HCT116 (cell line): ENCODE measurements around the gene ENDOG. TPM values are rescaled to one million over a fixed set of nuclear protein-coding genes. Genes with fewer than 3 reads are reported as not detected.

Experiments used
- ATAC-seq: fragments of 200-7000 bp; cut with Tn5 transposase; 2 replicates; pipeline ENCODE4 v1.9.1; 2020; ENCODE audit warnings: mild to moderate bottlenecking, moderate library complexity
- BruUV-seq: library from RNA; stranded (reverse); fragments of 400-500 nt; replicated peaks from 2 replicates; lab custom pipeline; 2021; lab: Mats Ljungman, UMichigan
- CTCF ChIA-PET: fragments of 300-600 bp; sonication (Branson Sonifier 250); formaldehyde crosslinking; loops from one replicate; lab custom pipeline; 2021; ENCODE audit warnings: antibody characterized with exemption; lab: Charles Lee
- POLR2A ChIA-PET: fragments of 300-600, 350-600 bp; sonication (Branson Sonifier 250); formaldehyde crosslinking; loops from one replicate; lab custom pipeline; 2021; ENCODE audit warnings: antibody characterized with exemption; lab: Charles Lee
- RAD21 ChIA-PET, 2 experiments: fragments of 300-600 bp; sonication (Branson Sonifier 250); formaldehyde crosslinking; loops; one replicate each; lab custom pipeline; 2023; ENCODE audit warnings: low total read pairs in 2 of 2; ENCODE audit not compliant: uncharacterized antibody in 2 of 2, unreplicated experiment in 2 of 2, low non-redundant PET in 1 of 2; lab: Charles Lee
- DNase-seq: peaks from one replicate; pipeline ENCODE4 v3.0.0-alpha.2; 2010; ENCODE audit warnings: low read depth, low spot score
- H2AFZ ChIP-seq: fragments of 200-600 bp; shearing (Covaris generic), sonication (generic); 2 replicates; pipeline ENCODE4 v1.6.1; 2017; ENCODE audit warnings: low read depth, mixed run types, mixed read lengths, antibody characterized with exemption, low read length; ENCODE audit not compliant: poor library complexity, severe bottlenecking
- H3K27ac ChIP-seq: 2 replicates; pipeline ENCODE4 v1.5.1; 2012; ENCODE audit warnings: low read depth, low read length
- H3K27me3 ChIP-seq: fragments of 200-600 bp; sonication (generic); 2 replicates; pipeline ENCODE4 v1.6.1; 2016; ENCODE audit warnings: mixed run types, low read length, mixed read lengths; ENCODE audit not compliant: insufficient read depth
- H3K36me3 ChIP-seq, 2 experiments: fragments of 200-500 bp in 1 of 2; fragments of 200-600 bp in 1 of 2; sonication (Bioruptor generic) in 1 of 2; sonication (generic) in 1 of 2; 2 replicates each; pipeline versions ENCODE4 v1.5.1 to v1.6.1; 2014 to 2016; ENCODE audit warnings: low read length in 2 of 2, inconsistent platforms in 1 of 2, mixed read lengths in 1 of 2, mixed run types in 1 of 2; ENCODE audit not compliant: insufficient read depth in 2 of 2, control insufficient read depth in 1 of 2
- H3K4me1 ChIP-seq, 2 experiments: fragments of 200-600 bp in 1 of 2; sonication (generic) in 1 of 2; 2 replicates each; pipeline versions ENCODE4 v1.5.1 to v1.6.1; 2012 to 2017; ENCODE audit warnings: low read length in 2 of 2, inconsistent platforms in 1 of 2, mild to moderate bottlenecking in 1 of 2, mixed read lengths in 1 of 2, mixed run types in 1 of 2, moderate library complexity in 1 of 2; ENCODE audit not compliant: insufficient read depth in 2 of 2, control insufficient read depth in 1 of 2
- H3K4me2 ChIP-seq: fragments of 200-600 bp; sonication (generic); 2 replicates; pipeline ENCODE4 v1.6.1; 2017; ENCODE audit warnings: mixed run types, low read length, mixed read lengths
- H3K4me3 ChIP-seq, 2 experiments: fragments of 200-600 bp in 1 of 2; sonication (generic) in 1 of 2; replicated peaks in 1 of 2; 2 replicates each; pipeline ENCODE4 v1.5.1; 2011 to 2016; ENCODE audit warnings: low read length in 2 of 2, control low read depth in 1 of 2, low read depth in 1 of 2, mild to moderate bottlenecking in 1 of 2, mixed read lengths in 1 of 2, mixed run types in 1 of 2
- H3K79me2 ChIP-seq: fragments of 200-600 bp; sonication (generic); 2 replicates; pipeline ENCODE4 v1.6.1; 2017; ENCODE audit warnings: mild to moderate bottlenecking, mixed run types, low read length, moderate library complexity, mixed read lengths; ENCODE audit not compliant: insufficient read depth
- H3K9ac ChIP-seq: fragments of 200-600 bp; sonication (generic); 2 replicates; pipeline ENCODE4 v1.6.1; 2016; ENCODE audit warnings: low read length, mixed read lengths
- H3K9me2 ChIP-seq: fragments of 200-600 bp; sonication (generic), shearing (Covaris generic); 2 replicates; pipeline ENCODE4 v1.6.1; 2017; ENCODE audit warnings: mixed run types, mild to moderate bottlenecking, moderate library complexity; ENCODE audit not compliant: insufficient read depth
- H3K9me3 ChIP-seq, 2 experiments: fragments of 200-500 bp in 1 of 2; fragments of 200-600 bp in 1 of 2; sonication (Bioruptor generic) in 1 of 2; sonication (generic) in 1 of 2; 2 replicates each; pipeline ENCODE4 v1.6.1; 2014 to 2017; ENCODE audit warnings: low read length in 2 of 2, mixed read lengths in 2 of 2, inconsistent platforms in 1 of 2, low read depth in 1 of 2, mild to moderate bottlenecking in 1 of 2, mixed run types in 1 of 2, moderate library complexity in 1 of 2; ENCODE audit not compliant: control insufficient read depth in 1 of 2, insufficient read depth in 1 of 2
- H4K20me1 ChIP-seq: fragments of 200-600 bp; sonication (generic), shearing (Covaris generic); 2 replicates; pipeline ENCODE4 v1.6.1; 2017; ENCODE audit warnings: mixed run types, mild to moderate bottlenecking, moderate library complexity; ENCODE audit not compliant: insufficient read depth
- CBX3 ChIP-seq: IDR thresholded peaks from 2 replicates; pipeline ENCODE4 v1.6.1; 2012; ENCODE audit warnings: low read depth
- CEBPB ChIP-seq: IDR thresholded peaks from 2 replicates; pipeline ENCODE4 v1.6.1; 2012; ENCODE audit warnings: low read depth
- EGR1 ChIP-seq: IDR thresholded peaks from 2 replicates; pipeline ENCODE4 v1.6.1; 2012; ENCODE audit warnings: low read depth
- ELF1 ChIP-seq: IDR thresholded peaks from 2 replicates; pipeline ENCODE4 v1.6.1; 2012; ENCODE audit warnings: low read depth, borderline replicate concordance
- EZH2 ChIP-seq: fragments of 200-600 bp; sonication (generic); IDR thresholded peaks from 2 replicates; pipeline ENCODE4 v1.6.1; 2017; ENCODE audit warnings: antibody characterized with exemption, mixed run types
- EZH2phosphoT487 ChIP-seq: fragments of 200-600 bp; IDR thresholded peaks from 2 replicates; pipeline ENCODE4 v1.6.1; 2018; ENCODE audit warnings: antibody characterized with exemption, borderline replicate concordance
- JUND ChIP-seq: IDR thresholded peaks from 2 replicates; pipeline ENCODE4 v1.6.1; 2012
- POLR2A ChIP-seq: IDR thresholded peaks from 2 replicates; pipeline ENCODE4 v1.7.0; 2011; ENCODE audit warnings: borderline replicate concordance; ENCODE audit not compliant: insufficient read depth, insufficient read length; ENCODE audit errors: extremely low read depth
- POLR2AphosphoS5 ChIP-seq: IDR thresholded peaks from 2 replicates; pipeline ENCODE4 v1.6.1; 2011; ENCODE audit warnings: mild to moderate bottlenecking, low read depth, low read length, moderate library complexity
- RAD21 ChIP-seq: IDR thresholded peaks from 2 replicates; pipeline ENCODE4 v1.6.1; 2012; ENCODE audit warnings: low read depth, mild to moderate bottlenecking
- SIN3A ChIP-seq: IDR thresholded peaks from 2 replicates; pipeline ENCODE4 v1.6.1; 2012; ENCODE audit warnings: low read depth
- SP1 ChIP-seq: IDR thresholded peaks from 2 replicates; pipeline ENCODE4 v1.6.1; 2012; ENCODE audit warnings: low read depth
- SRF ChIP-seq: IDR thresholded peaks from 2 replicates; pipeline ENCODE4 v1.6.1; 2012; ENCODE audit warnings: low read depth
- YY1 ChIP-seq: IDR thresholded peaks from 2 replicates; pipeline ENCODE4 v1.6.1; 2011; ENCODE audit warnings: low read length, low read depth, moderate library complexity, mild to moderate bottlenecking; ENCODE audit not compliant: insufficient replicate concordance; ENCODE audit errors: extremely low read depth
- ZFX ChIP-seq: fragments of 450-650 bp; IDR thresholded peaks from 2 replicates; pipeline ENCODE4 v1.6.1; 2017
- ZNF274 ChIP-seq: fragments of 200-500 bp; sonication (Bioruptor generic); IDR thresholded peaks from 2 replicates; pipeline ENCODE4 v1.6.1; 2014; ENCODE audit warnings: mild to moderate bottlenecking, low read depth, low read length, inconsistent platforms
- intact Hi-C: fragments of 100-400 bp; cut with micrococcal nuclease; formaldehyde crosslinking; loops from 2 replicates; pipeline ENCODE4 v1.10.0; 2022
- total RNA-seq: library from RNA; stranded (reverse); gene quantifications from one replicate; pipeline ENCODE4 v1.2.1, GENCODE V29; 2021; ENCODE audit not compliant: unreplicated experiment
- TF ChIP-seq, protein P1 (sequence below): IDR thresholded peaks from 2 replicates; pipeline ENCODE4 v1.6.1; 2011; ENCODE audit warnings: mild to moderate bottlenecking, low read length, moderate library complexity; ENCODE audit not compliant: insufficient replicate concordance; ENCODE audit errors: extremely low read depth
- TF ChIP-seq, protein P2 (sequence below), 3 experiments: fragments of 200-600 bp in 1 of 3; sonication (generic) in 1 of 3; IDR thresholded peaks in 2 of 3; conservative IDR thresholded peaks in 1 of 3; 2 replicates each; pipeline ENCODE4 v1.5.1; 2012 to 2017; ENCODE audit warnings: low read depth in 2 of 3, low read length in 2 of 3, antibody characterized with exemption in 1 of 3, borderline replicate concordance in 1 of 3, control low read depth in 1 of 3, mild to moderate bottlenecking in 1 of 3, mixed read lengths in 1 of 3, mixed run types in 1 of 3, moderate library complexity in 1 of 3; ENCODE audit not compliant: insufficient read depth in 1 of 3

ENDOG gene
- total RNA-seq, 1 experiment from 2014 or later, result 27.2 TPM

DNA sequence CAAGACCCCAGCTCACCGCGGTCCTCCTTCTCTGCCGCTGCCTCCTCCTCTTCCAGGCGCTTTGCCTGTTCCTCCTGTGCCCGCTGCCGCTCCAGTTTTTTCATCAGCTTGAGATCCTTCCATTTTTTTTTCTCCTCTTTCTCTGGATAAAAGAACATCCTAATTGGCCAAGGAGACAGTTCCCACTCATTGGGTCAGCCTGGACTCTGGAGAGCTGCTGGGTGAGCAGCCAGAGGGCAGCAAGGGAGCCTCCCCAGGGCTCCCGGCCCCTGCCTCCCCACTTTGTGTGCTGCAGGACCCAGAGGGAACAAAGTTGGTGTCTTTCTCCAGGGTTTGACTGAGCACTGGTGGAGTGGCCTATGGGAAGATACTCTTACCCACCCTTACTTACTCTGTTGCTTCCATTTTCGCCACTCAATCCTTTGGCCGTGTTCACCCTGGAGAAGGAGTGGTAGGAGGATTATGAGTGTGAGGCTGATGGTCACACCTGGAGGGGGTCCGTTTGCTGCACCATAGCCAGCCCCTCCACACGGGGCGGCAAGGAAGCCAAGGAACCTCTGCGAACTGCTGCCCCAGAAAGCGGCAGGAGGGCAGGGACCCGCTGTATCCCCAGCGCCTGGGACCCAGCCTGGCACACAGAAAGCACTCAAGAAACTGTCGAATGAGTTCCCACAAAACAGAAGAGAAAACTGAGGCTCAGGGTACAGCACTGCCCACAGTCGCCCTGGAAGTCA lies 10.6 kb downstream of the ENDOG start (continued):
- no peak for TF ChIP-seq ZNF274
- TF ChIP-seq EZH2phosphoT487, result no peak
- TF ChIP-seq POLR2A, result no peak
- TF ChIP-seq YY1, result no peak

DNA sequence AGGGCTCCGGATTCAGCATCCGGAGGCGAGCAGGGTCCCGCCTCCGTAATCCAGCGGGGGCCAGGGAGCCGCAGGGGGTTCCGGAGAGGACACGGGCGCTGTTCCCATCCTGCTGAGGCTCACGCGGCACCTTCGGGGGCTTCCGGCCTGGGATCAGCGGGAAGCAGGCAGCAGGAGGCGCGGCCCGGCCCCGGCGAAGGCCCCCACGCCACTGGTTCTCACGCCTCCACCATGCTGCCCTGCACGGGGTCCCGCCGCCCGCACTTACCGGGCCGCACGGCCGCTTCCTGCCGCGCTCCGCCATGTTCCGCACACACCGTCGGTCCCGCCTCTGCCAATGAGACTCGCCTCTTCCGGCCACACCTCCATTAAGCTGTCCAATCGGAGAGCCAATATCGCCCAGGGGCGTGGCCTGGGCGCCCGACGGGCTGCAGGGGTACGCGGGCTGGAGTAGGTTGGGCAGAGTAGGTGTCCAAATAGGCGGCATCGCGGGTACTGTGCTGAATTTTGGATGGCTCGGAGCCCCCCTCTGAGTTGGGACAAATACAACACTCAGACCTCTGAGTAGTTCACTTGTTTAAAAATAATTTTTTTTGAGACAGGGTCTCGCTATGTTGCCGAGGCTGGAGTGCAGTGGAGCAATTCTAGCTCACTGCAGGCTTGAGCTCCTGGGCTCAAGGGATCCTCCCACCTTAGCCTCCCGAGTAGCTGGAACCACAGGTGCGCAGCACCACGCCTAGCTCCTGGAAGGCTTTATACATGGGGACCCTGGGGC lies 11.4 kb downstream of the ENDOG start, which contains the start of gene SPOUT1:
Gene SPOUT1 (minus strand): TSS at position 318 of the 775 bp plus-strand sequence. CDS start 14 bp downstream, at position 304.
- Histone ChIP-seq H3K27me3 (no peaks in the 10 kb centered on the region), H3K9me2 (no peaks in the 10 kb centered on the region), H3K79me2 (peaks cover 25% of the 10 kb centered on the region), H4K20me1 (0 out of 2 replicates have a peak, but pooled peaks cover 5% of the 10 kb centered on the region), H3K9me3 (no peaks in the 10 kb centered on the region), H3K4me1 (peaks cover 11 to 17% of the 10 kb centered on the region in 2 experiments), H3K9ac (peak within 1 kb of the TSS; percentile 97), H3K27ac (peak within 1 kb of the TSS; percentile 78), H3K4me3 (peak within 1 kb of the TSS; percentile 95 to 97), H3K36me3 (peaks cover 19 to 22% of the 10 kb centered on the region in 2 experiments; a peak in 3 of 4 replicates), H3K4me2 (peak within 1 kb of the TSS; percentile 90), H2AFZ (no peak within 1 kb of the TSS)
- ChIA-PET POLR2A (interaction anchor here (1.0 to 1.6 kb wide), 3 partner anchors 10 to 145 kb away, joined by 5 to 9 read pairs (median 7); partner anchors contain the start of gene ENDOG), RAD21 (interaction anchor here in 1 of 2 experiments (1.0 kb wide), 1 partner anchor 12 kb away, joined by 4 read pairs; the partner anchor contains the start of gene ENDOG), CTCF (interaction anchor here (0.7 to 2.4 kb wide), 6 partner anchors 10 to 99 kb away, joined by 3 to 23 read pairs (median 4); partner anchors contain the start of gene ENDOG)
- BruUV-seq, result no TSS peak
- intact Hi-C loops, result no loop called here
- DNase-seq, result peak; percentile 81
- peak; percentile 94 for ATAC-seq
- TF ChIP-seq POLR2A, result peak; percentile 80
- no peak for TF ChIP-seq EZH2
- TF ChIP-seq ZFX, result peak; percentile 49; the same call in 1 of the 2 replicates
- no peak for TF ChIP-seq RAD21
- TF ChIP-seq ELF1, result no peak
- no peak for TF ChIP-seq CEBPB
- TF ChIP-seq EGR1, result no peak
- TF ChIP-seq CBX3, result no peak
- TF ChIP-seq EZH2phosphoT487, result no peak
- TF ChIP-seq, protein P1, sequence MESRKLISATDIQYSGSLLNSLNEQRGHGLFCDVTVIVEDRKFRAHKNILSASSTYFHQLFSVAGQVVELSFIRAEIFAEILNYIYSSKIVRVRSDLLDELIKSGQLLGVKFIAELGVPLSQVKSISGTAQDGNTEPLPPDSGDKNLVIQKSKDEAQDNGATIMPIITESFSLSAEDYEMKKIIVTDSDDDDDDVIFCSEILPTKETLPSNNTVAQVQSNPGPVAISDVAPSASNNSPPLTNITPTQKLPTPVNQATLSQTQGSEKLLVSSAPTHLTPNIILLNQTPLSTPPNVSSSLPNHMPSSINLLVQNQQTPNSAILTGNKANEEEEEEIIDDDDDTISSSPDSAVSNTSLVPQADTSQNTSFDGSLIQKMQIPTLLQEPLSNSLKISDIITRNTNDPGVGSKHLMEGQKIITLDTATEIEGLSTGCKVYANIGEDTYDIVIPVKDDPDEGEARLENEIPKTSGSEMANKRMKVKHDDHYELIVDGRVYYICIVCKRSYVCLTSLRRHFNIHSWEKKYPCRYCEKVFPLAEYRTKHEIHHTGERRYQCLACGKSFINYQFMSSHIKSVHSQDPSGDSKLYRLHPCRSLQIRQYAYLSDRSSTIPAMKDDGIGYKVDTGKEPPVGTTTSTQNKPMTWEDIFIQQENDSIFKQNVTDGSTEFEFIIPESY, result no peak
- TF ChIP-seq JUND, result no peak
- no peak for TF ChIP-seq ZNF274
- peak; percentile 89 for TF ChIP-seq POLR2AphosphoS5
- no peak for TF ChIP-seq SRF
- TF ChIP-seq SIN3A, result peak; percentile 86
- 0 out of 2 replicates have a peak, but pooled peaks have one; percentile 64 for TF ChIP-seq SP1
- TF ChIP-seq, protein P2, sequence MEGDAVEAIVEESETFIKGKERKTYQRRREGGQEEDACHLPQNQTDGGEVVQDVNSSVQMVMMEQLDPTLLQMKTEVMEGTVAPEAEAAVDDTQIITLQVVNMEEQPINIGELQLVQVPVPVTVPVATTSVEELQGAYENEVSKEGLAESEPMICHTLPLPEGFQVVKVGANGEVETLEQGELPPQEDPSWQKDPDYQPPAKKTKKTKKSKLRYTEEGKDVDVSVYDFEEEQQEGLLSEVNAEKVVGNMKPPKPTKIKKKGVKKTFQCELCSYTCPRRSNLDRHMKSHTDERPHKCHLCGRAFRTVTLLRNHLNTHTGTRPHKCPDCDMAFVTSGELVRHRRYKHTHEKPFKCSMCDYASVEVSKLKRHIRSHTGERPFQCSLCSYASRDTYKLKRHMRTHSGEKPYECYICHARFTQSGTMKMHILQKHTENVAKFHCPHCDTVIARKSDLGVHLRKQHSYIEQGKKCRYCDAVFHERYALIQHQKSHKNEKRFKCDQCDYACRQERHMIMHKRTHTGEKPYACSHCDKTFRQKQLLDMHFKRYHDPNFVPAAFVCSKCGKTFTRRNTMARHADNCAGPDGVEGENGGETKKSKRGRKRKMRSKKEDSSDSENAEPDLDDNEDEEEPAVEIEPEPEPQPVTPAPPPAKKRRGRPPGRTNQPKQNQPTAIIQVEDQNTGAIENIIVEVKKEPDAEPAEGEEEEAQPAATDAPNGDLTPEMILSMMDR (IDR thresholded peaks at IDR 0.05 in 2 of 3, conservative IDR thresholded peaks at IDR 0.05 in 1 of 3; ENCODE audit: borderline replicate concordance in 1 of 3, insufficient read depth in 1 of 3, low read depth in 2 of 3, low read length in 2 of 3), result no peak
